ENCODE measurements around the gene TMPRSS13.

TMPRSS13 gene

DNA sequence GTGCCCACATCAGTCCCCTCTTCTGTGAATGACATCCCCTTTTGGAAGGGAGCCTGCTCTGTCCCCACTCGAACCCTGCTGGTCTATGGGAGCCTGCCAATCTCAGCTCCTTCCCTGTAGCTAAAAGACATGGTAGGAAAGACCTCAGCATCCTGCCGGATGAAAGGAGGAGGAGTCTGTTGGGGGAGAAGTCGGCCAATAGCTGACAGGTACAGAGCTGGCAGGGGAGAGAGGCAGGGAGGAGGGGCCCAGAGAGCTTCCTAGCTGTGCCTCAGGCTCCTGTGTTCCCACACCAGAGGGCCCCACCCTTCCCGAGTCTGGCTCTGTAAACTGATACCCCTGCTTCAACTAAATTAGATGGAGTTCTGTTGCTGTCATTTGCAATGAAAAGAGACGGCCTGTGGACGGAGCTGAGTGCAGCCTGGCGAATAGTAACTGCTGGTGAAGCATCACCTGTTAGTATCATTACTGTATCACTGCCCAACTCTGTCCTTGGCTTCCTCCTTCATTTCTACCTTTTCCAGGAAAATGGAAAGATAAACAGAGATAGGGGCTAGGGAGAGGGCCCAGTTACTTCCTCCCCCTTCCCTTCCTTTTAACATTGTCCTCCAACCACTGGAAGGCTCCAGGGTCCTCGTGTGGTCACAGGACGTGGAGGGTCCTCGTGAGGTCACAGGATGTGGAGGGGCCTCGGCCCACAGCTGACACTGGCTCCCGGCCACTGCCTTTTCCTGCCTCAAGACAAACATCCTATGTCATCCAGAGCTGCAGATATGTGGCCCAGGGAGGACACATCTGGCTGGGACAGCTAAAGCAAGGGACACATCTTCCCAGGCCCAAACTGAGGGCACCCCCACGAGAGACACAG lies 67.8 kb downstream of the TMPRSS13 start:
- H3K4me1 Mint-ChIP-seq (ENCODE audit: low read depth): no peaks in the 10 kb centered on the region
- H3K27me3 Mint-ChIP-seq: no peaks in the 10 kb centered on the region
- H3K27ac Mint-ChIP-seq: no peak overlapping the region
- no peak overlapping the region for H3K4me3 Mint-ChIP-seq
- H3K9me3 Mint-ChIP-seq (ENCODE audit: low read depth): no peaks in the 10 kb centered on the region
- H3K36me3 Mint-ChIP-seq: no peaks in the 10 kb centered on the region

DNA sequence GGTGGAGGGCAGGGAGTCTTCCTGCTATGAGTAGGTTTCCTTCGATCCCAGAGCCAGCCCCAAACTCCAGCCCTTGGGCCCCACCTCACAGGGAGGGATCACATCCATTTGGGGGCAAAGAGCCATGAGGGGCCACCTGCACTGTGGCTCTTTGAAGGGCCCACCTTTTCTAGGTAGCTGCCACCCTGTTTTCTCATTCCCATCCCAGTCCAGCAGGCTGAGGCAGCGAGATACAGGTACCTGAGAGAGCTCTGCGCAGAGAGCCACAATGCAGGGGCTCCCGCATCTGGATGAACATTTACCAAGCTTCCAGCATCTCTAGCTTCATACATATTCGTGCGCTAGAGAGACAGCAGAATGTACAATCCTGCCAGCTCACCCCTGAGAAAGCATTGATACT lies 69.1 kb downstream of the TMPRSS13 start:
- Mint-ChIP-seq H3K27me3 (no peaks in the 10 kb centered on the region), H3K4me1 (ENCODE audit: low read depth) (no peaks in the 10 kb centered on the region), H3K36me3 (no peaks in the 10 kb centered on the region), H3K27ac (no peak overlapping the region), H3K9me3 (ENCODE audit: low read depth) (no peaks in the 10 kb centered on the region), H3K4me3 (no peak overlapping the region)

DNA sequence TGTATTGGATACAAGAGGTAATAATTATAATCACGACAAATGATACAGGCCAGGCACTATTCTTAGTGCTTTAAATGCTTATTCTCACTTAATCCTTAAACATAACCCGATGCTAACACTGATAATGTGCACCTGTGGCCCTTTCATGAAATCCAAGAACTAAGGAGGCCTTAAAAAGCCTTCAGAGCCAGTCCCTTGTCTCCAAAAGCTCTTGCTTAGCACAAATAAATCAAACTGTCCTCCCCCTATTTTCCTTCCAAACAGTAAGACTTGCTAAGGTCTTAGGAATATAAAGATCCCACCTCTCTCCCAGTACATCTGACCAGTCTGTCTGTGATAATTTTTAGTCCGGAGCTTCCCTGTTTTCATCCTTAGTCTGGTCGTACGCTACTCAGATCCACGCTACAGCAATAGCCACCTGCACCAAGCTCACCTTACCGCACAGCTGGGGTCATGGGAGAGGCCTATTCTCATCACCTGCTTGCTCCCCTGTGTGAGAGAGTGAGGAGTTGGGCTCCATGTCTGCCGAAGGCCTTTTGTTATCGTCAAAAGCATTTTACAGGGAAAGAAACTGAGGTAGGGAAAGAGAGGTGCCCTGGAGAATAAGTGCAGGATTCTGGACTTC lies 69.6 kb downstream of the TMPRSS13 start:
- H3K27me3 Mint-ChIP-seq: no peaks in the 10 kb centered on the region
- no peak overlapping the region for H3K27ac Mint-ChIP-seq
- H3K9me3 Mint-ChIP-seq (ENCODE audit: low read depth): no peaks in the 10 kb centered on the region
- no peaks in the 10 kb centered on the region for H3K36me3 Mint-ChIP-seq
- no peak overlapping the region for H3K4me3 Mint-ChIP-seq
- H3K4me1 Mint-ChIP-seq (ENCODE audit: low read depth): no peaks in the 10 kb centered on the region

DNA sequence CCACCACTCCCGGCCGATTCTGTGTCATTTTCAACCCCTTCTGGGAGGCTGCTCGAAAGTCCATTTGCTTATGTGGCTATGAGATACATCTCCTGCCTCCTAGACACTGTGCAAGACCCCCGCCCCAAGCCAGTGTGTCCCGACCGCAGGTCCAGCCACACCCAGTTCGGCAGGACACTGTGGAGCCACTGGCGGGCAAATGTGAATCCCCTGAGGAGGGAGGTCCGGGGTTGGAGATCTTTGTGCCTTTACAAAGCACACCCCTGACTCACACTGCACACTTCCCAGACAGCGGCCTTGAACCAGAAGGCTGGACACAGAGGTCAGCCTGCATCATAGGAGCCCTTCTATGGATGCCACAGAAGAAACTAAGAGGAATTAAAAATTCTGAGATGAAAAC lies 70.1 kb downstream of the TMPRSS13 start:
- H3K36me3 Mint-ChIP-seq: no peaks in the 10 kb centered on the region
- no peak overlapping the region for H3K27ac Mint-ChIP-seq
- no peaks in the 10 kb centered on the region for H3K4me1 Mint-ChIP-seq (ENCODE audit: low read depth)
- H3K27me3 Mint-ChIP-seq: no peaks in the 10 kb centered on the region
- H3K4me3 Mint-ChIP-seq: no peak overlapping the region
- H3K9me3 Mint-ChIP-seq (ENCODE audit: low read depth): no peaks in the 10 kb centered on the region

DNA sequence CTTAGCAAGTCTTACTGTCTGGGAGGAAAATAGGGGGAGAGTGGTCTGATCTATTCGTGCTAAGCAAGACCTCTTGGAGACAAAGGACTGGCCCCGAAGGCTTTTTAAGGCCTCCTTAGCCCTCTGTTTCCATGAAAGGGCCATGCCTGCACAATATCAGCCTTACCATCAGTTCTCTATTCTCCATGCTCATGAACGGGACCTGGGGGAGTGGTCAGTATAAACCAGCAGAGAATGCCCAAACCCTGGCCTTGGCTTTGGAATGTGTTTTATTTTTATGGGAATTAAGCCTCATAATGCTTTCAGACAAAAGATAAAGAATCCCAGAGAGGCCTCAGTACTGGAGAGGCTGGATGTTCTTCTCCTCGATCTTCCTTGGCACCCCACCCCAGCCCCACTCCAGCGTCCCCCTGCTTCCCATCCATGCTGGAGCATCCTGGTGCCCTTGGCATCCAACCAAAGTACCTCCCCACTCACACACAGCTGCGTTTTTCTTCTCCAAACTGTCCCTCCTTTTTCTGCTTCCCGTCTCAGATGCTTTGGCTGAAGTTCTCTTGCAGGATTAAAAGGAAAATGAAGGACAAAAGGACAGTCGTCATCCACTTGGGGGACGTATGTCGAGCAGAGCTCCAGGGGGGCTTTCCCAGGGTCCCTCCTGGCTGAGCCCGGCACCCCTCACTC lies 71.3 kb downstream of the TMPRSS13 start:
- peaks cover 2% of the 10 kb centered on the region for H3K36me3 Mint-ChIP-seq
- H3K4me1 Mint-ChIP-seq (ENCODE audit: low read depth): no peaks in the 10 kb centered on the region
- peaks cover 3% of the 10 kb centered on the region for H3K9me3 Mint-ChIP-seq (ENCODE audit: low read depth)
- no peak overlapping the region for H3K4me3 Mint-ChIP-seq
- H3K27me3 Mint-ChIP-seq: no peaks in the 10 kb centered on the region
- H3K27ac Mint-ChIP-seq: no peak overlapping the region

DNA sequence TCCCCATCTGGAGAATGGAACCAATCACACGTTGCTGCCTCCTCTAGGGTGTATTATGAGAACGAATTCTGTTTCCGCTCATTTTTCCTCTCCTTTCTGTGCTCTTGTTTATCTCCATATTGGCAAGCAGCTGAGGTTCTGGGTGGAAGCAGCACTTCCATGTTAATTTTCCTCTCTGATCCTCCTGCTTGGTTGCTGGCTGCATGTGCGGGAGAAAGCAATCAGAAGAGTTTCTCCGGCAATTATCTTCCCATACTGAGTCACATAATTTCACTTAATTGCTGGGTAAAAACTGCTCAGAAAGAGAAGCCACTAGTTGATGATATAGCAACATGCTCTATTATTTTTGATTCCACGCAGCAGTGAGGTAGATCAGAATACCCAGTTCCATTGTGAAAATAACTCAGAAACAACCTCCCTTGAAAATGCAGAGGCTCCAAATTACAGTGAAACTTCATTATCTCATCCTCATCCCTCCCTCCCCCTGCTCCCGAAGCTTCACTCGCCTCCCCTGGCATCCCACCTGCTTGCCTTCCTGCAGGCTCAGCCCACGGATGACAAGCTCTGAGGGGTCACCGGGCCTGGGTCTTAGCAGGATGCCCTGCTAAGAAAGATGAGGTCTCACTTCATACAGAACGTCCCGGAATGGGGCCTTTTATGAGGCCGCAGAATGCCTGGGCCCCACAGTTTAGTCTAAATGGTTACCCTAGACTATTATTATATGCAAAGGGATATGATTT lies 73.1 kb downstream of the TMPRSS13 start:
- no peak overlapping the region for H3K27ac Mint-ChIP-seq
- peaks cover 8% of the 10 kb centered on the region for H3K9me3 Mint-ChIP-seq (ENCODE audit: low read depth)
- no peaks in the 10 kb centered on the region for H3K27me3 Mint-ChIP-seq
- H3K4me3 Mint-ChIP-seq: no peak overlapping the region
- H3K4me1 Mint-ChIP-seq (ENCODE audit: low read depth): no peaks in the 10 kb centered on the region
- H3K36me3 Mint-ChIP-seq: peaks cover 7% of the 10 kb centered on the region

DNA sequence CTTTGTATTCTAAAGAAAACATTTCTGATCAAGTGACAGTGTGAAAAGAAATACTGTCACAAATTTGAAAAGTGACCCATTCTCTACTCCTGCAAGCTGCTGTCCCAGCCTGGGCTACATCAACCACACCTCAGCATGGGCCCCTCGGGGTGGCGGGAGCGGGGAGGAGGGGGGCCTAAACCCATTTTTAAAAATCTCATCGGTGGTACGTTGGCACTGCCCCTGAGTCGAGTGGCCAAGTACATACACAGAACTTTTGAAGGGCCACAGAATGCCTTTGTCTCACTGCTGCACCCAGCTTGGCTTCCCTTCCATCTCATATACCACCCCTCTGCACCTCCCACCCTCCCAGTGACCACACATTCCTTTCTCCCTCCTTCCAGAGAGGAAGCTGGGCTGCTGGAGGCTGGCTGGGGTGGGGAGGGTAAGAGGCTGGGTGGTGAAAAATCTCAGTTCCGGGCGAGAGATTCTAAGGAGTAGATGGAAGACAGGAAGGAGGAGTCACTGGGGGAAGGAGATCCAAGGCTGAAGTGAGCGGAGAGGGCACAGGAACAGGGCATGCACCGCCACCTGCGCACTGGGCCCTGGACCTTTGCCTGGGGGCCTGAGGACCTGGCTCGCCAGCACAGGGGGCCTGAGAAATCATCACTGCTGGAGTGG lies 73.9 kb downstream of the TMPRSS13 start:
- H3K4me3 Mint-ChIP-seq: no peak overlapping the region
- peaks cover 7% of the 10 kb centered on the region for H3K36me3 Mint-ChIP-seq
- H3K9me3 Mint-ChIP-seq (ENCODE audit: low read depth): peaks cover 8% of the 10 kb centered on the region
- no peak overlapping the region for H3K27ac Mint-ChIP-seq
- H3K27me3 Mint-ChIP-seq: no peaks in the 10 kb centered on the region
- no peaks in the 10 kb centered on the region for H3K4me1 Mint-ChIP-seq (ENCODE audit: low read depth)

DNA sequence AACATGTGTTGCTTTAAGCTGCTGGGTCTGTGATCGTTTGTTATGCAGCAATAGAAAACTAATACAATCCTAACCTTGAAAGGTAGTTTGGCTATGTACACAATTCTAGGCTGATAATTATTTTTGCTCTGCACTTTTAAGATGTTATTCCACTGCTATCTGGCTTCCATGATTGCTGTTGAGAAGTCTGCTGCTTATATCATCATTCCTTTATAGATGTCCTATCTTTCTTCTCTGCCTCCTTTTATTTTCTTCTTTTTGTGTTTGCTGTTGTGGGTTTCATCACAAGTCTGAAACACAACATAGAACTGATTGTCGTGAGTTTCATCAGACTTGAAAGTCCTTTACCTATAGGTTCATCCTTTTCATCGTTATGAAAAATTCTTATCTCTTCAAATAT lies 76.9 kb downstream of the TMPRSS13 start:
- Mint-ChIP-seq H3K27ac (no peak overlapping the region), H3K27me3 (no peaks in the 10 kb centered on the region), H3K4me1 (ENCODE audit: low read depth) (no peaks in the 10 kb centered on the region), H3K36me3 (peaks cover 7% of the 10 kb centered on the region), H3K4me3 (no peak overlapping the region), H3K9me3 (ENCODE audit: low read depth) (peaks cover 8% of the 10 kb centered on the region)

DNA sequence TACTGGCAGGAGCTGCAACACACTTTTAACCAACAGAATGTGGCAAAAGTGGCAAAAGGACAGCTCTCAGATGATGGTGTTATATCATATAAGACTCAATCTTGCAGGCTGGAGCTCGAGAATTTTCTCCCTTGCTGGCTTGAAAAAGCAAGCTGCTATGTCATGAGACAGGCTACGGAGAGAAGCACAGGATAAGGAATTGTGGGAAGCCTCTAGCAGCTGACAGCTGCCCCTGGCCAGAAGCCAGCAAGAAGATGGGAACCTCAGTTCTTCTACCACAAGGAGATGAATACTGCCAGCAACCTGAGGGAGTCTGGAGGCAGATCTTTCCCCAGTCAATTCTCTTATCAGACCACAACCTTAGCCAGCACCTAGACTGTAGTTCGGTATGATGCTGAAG lies 77.3 kb downstream of the TMPRSS13 start:
- Mint-ChIP-seq H3K27ac (no peak overlapping the region), H3K9me3 (ENCODE audit: low read depth) (peaks cover 8% of the 10 kb centered on the region), H3K27me3 (no peaks in the 10 kb centered on the region), H3K4me1 (ENCODE audit: low read depth) (no peaks in the 10 kb centered on the region), H3K4me3 (no peak overlapping the region), H3K36me3 (peaks cover 7% of the 10 kb centered on the region)

DNA sequence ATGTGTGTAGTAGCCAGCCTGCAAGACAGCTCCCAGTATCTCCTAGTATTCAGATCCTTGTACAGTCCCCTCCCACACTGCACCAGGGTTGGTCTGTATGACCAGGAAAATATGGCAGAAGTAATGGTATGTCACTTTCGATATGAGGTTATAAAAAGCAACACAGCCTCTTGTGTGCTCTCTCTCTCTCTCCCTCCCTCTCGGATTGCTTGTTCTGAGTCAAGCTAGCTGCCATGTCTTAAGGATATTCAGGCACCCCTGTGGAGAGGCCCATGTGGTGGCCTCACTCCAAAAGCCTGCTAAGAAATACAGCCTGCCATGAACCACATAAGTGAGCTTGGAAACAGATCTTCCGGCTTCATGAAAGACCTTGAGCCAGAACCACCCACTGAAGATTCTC lies 78.1 kb downstream of the TMPRSS13 start:
- H3K27ac Mint-ChIP-seq: no peak overlapping the region
- H3K36me3 Mint-ChIP-seq: peaks cover 7% of the 10 kb centered on the region
- H3K9me3 Mint-ChIP-seq (ENCODE audit: low read depth): peaks cover 8% of the 10 kb centered on the region
- H3K4me3 Mint-ChIP-seq: no peak overlapping the region
- no peaks in the 10 kb centered on the region for H3K27me3 Mint-ChIP-seq
- H3K4me1 Mint-ChIP-seq (ENCODE audit: low read depth): no peaks in the 10 kb centered on the region
